Activated CD8-positive, alpha-beta T cell treated with anti-CD3 and anti-CD28 coated beads, Interleukin-2, amount 10 ng/mL, durations not matched to agents 7 days and 5 days (primary cell): ENCODE measurements around the gene TMEM11. TPM values are rescaled to one million over a fixed set of nuclear protein-coding genes. Genes with fewer than 3 reads are reported as not detected.

ENCODE experiments used
- total RNA-seq, 2 experiments: library from RNA; stranded (reverse); gene quantifications; one replicate each; pipeline ENCODE4 v1.2.3, GENCODE V29; 2021

The TMEM11 gene
- total RNA-seq, 2 experiments from 2014 or later = 22.2 to 27.7 TPM

Other genes starting within 250 kb of the TMEM11 start
- gene USP22, start 171.2 kb downstream of the TMEM11 start, total RNA-seq = 100 to 1,000 TPM; 138 to 148 TPM
- gene DHRS7B, start 87.2 kb downstream of the TMEM11 start, total RNA-seq = 10 to 100 TPM; 15.1 to 15.2 TPM
- gene NATD1, start 39.2 kb upstream of the TMEM11 start, total RNA-seq = 1 to 10 TPM; 1.1 to 1.3 TPM
- 10 to 100 TPM; 57.4 to 57.8 TPM for gene MAP2K3, start 70.5 kb upstream of the TMEM11 start, total RNA-seq
- not detected for gene KCNJ12, start 162.2 kb upstream of the TMEM11 start, total RNA-seq